Stimulated activated CD4-positive, alpha-beta T cell treated with anti-CD3 and anti-CD28 coated beads, Interleukin-2, amount 100 ng/mL, for 4 hours (primary cell): ENCODE data around the gene FBXO34.
"Not testable (repeated sequence)": the region's sequence is repeated elsewhere in the genome, so short reads cannot be mapped to it uniquely, and the experiment has no call there.

Source experiments
- DNase-seq: peaks from one replicate; pipeline ENCODE4 v3.0.0-alpha.2; 2020; ENCODE audit warnings: low read depth

FBXO34 gene

GRCh38 chr14:55383056-55383466 lies 111.8 kb downstream of the FBXO34 start:
- not testable (repeated sequence) for DNase-seq

GRCh38 chr14:55383541-55384140 lies 112.4 kb downstream of the FBXO34 start:
- no peak for DNase-seq

GRCh38 chr14:55384536-55384935 lies 113.3 kb downstream of the FBXO34 start:
- no peak for DNase-seq

- no peak for DNase-seq
Observed at GRCh38 chr14:55386037-55386808, 115.0 kb downstream of the FBXO34 start.

- no peak for DNase-seq
Observed at GRCh38 chr14:55387121-55387520, 115.9 kb downstream of the FBXO34 start.

GRCh38 chr14:55388160-55388559 lies 116.9 kb downstream of the FBXO34 start:
- DNase-seq = no peak

GRCh38 chr14:55389330-55389729 lies 118.1 kb downstream of the FBXO34 start:
- no peak for DNase-seq

- no peak for DNase-seq
Observed at GRCh38 chr14:55398679-55399078, 127.5 kb downstream of the FBXO34 start.

GRCh38 chr14:55399183-55399582 lies 128.0 kb downstream of the FBXO34 start:
- DNase-seq = no peak

GRCh38 chr14:55399852-55400251 lies 128.6 kb downstream of the FBXO34 start:
- DNase-seq = no peak

GRCh38 chr14:55401751-55402150 lies 130.5 kb downstream of the FBXO34 start:
- DNase-seq = no peak
